Amygdala (tissue), 56 donors: ENCODE data around the gene GCN1.

Experiments used
- DNase-seq, 56 donors: peaks; one replicate each; lab custom pipeline; 2025; lab: John Stamatoyannopoulos, UW

GCN1 gene

DNA sequence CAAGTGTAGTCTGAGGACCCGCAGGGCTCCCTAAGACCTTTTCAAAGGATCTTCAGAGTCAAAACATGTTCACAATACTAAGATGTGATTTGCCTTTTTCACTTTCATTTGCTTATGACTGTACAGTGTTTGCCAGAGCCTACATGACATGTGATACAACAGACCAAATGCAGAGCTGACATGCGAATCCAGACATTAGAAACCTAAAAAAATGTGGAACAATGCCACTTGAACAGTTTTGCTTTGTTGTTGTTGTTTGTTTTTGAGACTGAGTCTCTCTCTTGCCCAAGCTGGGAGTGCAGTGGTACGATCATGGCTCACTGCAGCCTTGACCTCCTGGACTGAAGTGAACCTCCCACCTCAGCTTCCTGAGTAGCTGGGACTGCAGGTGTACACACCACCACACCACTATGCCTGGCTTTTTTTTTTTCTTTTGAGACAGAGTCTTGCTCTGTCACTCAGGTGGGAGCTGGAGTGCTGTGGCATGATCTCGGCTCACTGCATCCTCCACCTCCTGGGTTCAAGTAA lies 72.7 kb downstream of the GCN1 start:
- no peak for DNase-seq

DNA sequence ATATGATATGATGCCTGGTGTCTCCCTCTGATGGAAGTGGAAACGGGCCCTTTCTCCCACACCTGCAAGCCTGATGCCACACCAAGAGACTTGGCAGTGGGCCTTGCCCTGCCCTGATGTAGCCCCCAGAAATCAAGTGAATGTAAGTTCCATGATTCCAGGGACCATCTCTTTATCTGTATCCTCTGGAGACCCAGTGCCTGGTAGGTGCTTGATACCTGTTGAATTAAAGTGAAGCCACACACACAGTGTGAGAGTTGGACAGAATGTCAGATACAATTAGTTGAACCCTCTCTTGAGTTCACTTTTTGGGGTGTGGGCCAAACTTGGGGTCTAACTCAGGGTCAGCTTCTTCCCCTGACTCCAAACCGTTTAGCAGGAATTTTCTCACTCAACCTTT lies 73.2 kb downstream of the GCN1 start:
- DNase-seq = no peak

DNA sequence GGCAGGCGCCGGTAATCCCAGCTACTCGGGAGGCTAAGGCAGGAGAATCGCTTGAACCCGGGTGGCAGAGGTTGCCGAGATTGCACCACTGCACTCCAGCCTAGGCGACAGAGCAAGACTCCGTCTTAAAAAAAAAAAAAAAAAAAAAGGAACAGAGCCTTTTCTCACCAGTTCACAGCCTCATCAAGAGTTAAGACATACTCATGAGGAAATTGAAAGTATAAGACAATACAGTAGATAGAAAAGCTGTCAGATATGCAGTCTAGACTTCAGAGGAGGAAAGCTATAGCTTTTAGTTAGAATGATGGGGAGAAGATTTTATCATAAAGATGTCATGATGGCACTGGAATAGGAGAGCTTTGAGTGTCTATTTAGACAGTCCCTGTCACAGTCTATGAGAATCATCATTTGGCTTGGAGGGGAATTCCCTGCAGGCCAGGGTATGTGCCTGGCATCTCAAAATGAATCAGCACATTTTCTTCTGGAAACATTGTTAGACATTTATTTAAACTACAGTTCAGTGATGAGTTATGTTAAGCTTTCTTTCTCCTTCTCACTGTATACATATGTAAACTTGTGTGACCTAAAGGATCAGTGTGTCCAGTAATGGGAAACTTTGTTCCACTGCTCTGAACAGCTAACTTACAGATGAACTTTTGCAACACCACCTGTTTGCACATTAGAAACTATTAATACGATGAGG lies 75.1 kb downstream of the GCN1 start:
- no peak for DNase-seq

DNA sequence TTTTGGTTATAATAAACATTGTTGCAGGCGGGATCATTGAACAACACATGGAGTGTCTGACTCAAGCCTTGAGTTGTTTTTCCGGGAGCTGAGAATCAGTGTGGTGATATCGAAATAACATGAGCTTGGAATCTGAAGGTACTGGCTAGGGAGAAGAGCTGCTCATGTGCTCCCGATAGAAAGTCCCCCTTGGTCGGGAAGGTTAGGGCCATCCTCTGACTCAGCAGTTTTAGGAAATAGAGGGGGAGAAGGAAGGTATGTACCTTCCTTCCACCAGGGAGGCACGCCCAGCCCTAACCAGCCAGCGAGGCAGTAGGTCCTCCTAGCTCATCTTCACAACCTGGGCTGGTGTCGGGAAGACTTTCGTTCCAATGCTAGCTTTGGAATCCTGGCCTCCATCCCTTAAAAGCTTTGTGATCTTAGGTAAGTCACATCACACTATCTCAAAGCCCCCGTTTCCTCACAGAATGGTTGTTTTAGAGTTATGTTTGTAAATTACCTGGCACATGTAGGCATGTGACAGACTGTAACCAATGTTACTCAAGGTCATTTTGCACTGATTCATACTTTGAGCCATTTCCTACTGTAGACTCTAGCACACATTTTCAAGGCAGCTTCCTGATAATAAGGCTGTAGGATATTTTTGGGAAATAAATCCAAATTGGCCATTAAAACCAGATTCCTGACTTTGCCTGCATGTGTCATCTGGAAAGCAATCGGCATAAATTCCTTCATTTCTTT lies 76.0 kb downstream of the GCN1 start:
- DNase-seq = peak in 1 of 56 donors; percentile 6

DNA sequence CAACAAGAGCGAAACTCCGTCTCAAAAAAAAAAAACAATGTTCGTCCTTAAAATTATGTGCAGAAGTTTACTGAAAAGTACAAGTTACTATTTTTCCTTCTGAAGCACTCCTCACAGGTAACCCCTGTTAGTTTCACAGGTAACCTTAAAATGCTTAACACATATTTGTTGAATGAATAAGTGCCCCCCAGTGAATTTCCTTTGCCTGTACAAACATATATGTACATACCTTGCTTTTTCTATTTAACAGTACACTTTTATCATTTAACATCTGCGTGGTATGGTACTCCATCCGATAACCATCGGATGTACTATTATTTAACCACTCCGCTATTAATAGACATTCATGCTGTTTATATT lies 76.6 kb downstream of the GCN1 start:
- no peak for DNase-seq

DNA sequence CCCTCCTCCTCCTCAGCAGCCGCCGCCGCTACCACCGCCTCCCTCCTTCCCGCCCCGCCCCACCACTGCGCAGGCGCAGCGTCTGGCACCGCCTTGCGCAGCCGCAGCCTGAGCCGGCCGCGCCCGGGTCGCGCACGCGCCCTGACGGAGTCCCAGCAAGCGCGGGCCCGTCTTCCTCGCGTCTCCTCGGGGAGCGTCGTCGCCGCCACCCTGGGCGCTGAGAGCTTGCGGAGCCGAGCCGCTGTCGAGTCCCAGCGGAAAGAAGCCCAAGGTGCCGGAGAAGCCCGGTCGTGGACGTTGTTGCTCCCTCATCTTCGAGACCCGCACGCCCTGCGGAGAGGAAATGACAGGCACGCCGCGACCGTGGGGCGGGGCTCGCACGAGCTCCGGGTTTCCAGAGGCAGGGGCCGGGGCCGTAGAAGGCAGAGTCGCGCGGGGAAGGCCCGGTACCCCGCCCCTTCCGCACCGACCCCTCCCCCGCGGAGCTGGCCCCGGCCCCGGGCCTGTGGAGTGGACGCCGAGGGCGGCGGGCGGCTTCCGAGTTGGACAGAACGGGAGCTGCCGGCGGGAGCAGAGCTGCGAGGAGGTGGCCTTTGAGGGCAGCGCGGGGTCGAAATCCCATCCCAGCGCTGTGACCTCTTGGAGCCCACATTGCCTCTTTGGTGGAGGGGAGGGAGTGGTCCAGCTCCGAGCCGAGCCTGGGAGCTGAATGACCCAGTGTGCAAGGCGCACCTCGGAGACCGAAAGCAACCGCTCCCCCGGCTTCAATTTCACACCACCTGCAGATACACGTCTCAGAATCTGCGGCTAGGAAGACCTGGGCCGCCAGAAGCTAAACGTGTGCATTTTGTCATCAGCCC lies 77.5 kb downstream of the GCN1 start:
- peak in 54 of 56 donors; percentile 35 to 97 (median 88) for DNase-seq

DNA sequence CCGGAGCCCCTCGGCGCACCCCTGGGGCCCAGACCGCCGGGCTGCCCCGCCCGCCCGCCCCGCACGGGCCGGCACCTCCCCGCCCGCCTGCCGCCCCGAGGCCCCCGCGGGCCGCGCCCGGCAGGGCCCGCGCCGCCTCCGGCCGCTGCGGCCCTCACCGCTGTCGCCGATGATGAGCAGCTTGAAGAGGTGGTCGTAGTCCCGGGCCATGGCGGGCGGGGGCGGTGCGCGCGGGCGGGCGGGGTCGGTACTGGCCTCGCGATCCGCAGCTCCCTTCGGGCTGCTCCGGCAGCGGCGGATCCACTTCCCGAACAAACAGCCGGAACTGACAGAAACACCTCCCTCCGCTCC lies 78.1 kb downstream of the GCN1 start, which contains the start of gene RAB35:
Gene RAB35, minus strand, starts transcription at position 313 of the 351 bp plus-strand sequence. Its CDS starts 103 bp downstream, at position 210.
- DNase-seq = peak in 3 of 56 donors; percentile 73 to 88 (median 82)

DNA sequence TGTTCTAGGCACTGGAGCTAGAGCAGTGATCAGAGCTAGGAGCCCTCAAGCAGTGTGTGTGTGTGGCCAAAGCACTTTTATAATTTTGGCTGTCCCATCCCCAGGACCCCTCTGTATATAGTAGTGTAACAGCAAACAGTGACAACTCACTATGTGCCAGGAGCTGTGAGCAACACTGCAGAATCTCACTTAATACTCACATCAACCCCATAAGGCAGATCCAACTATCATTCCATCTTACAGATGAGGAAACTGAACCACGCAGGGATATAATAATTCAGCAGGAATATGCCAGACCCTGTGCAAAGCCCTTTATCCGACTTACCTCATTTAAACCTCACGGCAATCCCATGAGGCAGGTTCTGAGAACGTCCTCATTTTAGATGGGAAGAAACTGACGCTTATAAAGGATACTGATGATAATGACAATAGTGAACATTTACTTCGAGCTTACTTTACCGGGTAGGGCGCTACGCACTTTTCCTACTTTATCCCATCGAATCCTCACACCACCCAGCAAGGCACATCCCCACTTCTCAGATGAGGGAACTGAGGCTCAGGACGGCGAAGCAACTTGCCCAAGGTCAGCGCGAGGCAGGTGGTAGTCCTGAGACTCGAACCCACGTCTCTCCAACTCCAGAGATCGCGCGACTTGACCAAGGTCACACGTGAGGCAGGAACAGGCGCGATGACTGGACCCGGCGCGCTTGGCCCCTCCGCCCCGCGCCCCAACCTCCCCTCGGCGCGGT lies 78.6 kb downstream of the GCN1 start:
- DNase-seq = peak in 2 of 56 donors; percentile 19 to 29

DNA sequence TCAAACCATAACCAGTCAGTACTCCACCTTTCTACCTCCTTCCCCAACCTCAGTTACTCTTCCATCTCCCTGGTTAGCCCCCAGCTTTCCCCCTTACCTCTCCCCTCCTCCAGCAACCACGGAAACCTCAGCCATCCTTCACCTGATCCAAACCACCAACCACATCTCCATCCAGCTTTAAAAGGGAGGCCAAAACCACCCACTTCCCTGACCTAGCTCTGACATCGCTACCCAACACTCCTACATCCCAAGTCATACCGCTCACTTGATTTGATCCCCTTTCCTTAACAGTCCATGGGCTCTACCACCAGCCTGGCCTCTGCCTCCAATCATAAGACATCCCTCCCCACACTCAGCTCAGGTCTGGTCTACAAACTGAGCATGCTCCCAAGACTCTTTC lies 79.4 kb downstream of the GCN1 start:
- no peak for DNase-seq

DNA sequence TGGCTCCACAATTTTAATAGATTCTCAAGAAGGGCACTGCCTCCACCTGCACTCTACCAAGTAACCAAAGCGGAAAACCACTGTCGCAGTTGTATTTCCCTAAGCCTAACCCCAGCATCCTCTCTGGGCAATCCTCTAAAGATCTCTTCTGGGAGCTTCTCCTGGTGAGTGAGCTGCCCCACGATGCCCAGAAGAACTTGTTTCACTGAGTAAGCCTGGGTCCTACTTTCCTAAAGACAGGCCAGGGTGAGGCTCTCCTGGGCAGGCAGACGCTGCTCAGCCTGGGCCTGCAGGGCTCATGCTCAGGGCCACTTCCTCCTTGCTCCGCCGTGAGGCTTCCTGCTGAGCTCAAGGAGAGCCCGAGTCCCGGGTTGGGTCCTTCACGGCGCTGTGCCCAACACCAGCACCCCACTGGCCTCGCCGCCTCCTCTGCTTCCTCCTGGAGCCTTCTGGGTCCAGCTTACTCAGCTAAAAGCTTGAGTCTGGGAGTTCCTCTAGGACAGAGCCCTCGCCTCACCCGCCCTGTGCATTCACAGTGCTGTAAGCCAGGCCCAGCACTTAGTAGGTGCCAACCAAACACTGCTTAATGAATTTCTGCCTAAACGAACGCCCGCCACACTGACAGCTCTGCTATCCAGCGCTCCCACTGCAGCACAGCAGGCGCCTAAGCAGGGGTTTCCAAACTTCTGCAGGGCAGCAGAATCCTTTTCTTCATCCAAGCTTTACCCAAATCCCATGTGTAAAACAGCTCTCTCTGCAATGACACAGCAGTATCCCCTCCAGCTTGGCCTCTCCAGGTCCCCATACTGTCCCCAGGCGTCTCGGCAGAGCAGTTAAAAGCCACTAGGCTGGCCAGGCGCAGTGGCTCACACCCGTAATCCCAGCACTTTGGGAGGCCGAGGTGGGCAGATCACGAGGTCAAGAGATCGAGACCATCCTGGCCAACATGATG lies 83.7 kb downstream of the GCN1 start:
- peak in 36 of 56 donors; percentile 4 to 68 (median 28) for DNase-seq

DNA sequence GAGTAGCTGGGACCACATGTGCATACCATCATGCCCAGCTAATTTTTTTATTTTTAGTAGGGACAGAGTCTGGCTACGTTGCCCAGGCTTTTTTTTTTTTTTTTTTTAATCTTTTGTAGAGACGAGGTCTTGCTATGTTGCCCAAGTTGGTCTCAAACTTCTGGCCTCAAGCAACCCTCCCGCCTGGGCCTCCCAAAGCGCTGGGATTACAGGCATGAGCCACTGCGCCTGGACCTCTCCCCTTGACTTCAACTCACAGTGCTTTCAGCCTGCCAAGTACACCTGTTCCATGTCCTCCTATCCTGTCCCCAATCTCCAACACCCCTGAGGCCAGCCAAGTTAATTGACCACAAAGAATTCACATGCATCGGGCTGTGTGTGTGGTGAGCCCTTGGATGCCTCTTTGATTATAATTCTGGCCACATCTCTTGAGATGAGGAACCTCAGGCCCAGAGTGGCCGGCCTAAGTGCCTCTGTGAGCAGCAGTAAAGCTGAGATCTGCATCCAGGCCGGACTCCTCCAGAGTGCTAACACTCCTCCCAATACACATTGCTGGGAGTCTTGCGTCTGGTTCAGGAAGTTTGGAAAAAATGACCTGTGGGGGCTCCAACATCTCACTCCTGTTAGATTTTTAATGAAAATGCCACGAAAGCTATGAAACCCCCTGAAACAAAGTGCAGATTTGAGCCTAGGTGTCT lies 84.8 kb downstream of the GCN1 start:
- DNase-seq = no peak

DNA sequence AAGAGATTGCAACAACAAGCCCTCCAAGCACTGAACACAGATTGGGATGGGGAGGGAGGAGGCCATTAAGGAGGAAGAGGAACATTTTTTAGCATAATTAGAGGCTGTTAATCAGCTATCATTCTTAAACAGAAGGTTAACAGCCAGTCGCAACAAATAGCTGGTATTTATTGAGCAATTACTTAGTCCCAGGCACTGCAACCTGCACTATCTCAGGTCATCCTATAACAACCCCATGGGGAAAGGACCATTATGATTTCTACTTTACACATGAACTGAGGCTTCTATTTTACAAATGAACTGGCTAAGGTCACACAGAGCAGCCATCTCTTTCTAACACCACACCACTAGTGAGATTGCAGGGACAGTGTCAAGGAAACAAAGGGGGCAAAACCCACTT lies 88.4 kb downstream of the GCN1 start:
- DNase-seq = no peak

DNA sequence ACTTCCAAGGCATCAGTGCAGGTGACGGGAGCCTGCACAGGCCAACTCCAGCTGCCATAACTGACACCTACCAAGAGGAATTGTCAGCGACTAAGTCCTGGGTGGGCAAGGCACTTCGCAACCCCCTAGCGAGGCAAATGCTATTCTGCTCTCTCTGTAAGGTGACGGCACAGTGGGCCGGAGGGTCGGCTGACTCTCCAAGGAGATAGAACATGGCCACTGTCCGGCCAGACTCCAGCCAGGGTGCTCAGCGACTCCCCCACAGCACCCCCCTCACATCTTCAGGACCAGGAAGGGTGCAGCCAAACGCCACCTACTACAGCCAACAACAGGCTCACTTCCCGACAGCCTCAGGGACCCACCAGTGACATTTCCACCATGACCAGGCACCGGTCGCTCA lies 91.1 kb downstream of the GCN1 start:
- no peak for DNase-seq

DNA sequence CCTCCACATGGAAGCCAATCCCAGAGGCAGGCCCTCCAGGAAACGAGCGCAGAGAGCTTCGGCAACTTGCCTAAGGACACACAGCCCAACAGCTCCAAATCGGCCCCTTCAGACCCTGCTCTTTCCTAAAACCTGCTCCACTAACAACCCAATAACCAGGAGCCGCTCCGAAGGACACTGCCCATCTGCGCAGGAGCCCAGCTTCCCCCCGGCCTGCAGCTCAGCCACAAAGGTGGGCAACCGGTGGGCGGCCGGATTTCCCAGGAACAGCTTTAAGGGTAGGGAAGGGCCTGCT lies 91.5 kb downstream of the GCN1 start:
- no peak for DNase-seq

DNA sequence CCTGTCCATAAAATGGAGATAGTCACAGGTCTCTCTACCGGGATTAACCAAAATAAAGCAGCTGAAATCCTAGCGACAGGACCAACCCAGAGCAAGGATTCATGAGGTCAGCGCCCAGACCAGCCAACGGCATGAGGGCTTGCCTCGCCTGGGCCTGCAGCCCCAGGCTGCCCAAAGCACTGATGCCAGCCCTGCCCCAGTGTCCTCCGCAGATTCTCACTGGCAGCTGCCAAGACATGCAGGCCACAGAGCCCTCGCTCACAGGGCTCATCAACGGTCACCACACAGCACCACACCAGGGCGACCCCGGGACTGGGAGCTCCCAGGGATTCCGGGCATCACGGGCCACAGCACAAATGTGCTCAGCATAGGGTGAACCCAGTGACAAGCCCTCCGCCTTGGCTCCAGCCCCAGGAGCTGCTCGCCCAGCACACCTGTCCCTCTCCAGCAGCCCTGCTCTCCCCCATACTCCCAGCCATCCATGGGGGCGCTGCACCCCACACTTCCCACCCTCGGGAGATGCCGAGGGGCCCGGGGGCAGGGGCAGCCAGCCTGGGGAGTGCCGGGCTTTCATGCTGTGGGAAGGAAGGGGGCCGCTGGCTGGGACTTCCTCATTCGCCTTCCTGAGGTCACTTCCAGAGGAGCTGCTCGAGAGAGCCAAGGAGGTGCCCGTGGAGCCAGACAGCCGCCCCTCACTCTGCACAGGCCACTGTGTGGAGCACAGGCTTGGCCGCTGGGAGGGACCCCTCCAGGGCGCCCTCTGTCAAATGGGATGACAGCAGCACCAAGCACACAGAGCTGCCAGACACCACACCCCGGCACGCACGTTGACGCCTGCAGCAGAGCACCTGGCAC lies 92.1 kb downstream of the GCN1 start:
- DNase-seq = peak in 2 of 56 donors; percentile 13 to 58

DNA sequence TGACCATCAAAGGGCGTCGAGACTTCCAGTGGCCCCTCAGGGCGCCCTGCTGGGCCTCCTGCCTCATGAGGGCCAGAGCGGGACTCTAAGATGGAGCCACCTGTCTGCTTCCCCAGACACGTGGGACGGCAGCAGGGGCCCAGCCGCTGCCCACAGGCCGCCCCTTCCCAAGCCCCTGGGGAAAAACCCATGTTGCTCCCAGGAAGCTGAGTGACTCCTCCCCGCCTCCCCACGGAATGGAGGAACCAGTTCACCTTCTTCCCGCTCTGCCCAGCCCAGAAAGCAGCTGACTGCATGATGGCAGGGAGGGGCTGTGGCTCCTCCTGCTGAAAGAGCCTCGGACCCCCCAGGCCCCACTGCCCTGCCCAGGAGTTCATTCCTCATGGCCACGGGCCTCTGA lies 92.9 kb downstream of the GCN1 start:
- DNase-seq = no peak

DNA sequence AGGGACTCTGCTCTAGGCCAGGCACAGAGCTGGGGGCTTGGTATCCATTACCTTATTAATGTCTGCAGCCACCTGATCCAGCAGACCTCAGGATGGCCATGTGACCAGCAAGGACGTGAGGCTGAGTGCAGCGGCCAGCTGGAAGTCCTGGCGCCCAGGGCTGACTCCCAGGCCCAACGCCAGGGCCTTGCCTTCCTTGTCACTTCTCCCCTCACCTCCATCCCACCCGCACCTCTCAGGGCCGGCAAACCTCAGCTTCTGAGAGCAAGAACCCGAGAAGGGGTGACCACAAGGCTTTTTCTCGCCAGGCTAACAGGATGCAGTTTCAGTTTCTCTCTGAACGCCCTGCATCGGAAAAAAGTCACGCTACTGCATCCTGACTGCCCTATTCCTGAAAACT lies 93.3 kb downstream of the GCN1 start:
- peak in 1 of 56 donors; percentile 23 for DNase-seq

DNA sequence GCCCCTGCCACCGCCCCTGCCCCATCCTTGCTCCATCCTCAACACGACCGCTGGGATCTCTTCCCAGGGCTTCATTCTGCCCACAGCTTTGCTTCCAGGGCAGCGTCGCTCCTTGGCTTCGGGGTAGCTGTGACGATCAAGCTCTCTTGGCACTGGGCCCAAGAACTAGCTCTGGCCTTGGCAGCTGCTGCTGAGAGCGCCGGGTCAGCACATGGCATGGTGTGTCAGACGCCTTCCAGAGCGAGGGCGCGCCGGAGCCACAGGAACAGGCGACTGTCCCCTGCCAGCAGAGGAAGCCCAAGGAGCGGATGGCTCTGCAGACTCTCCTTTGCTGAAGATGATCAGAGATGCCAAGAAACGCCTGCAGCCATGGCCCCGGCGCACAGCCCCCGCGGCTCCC lies 93.9 kb downstream of the GCN1 start:
- DNase-seq = peak in 51 of 56 donors; percentile 13 to 91 (median 72)
